H54 (cell line): ENCODE measurements around the gene MIP.
"Not testable (repeated sequence)": the region's sequence is repeated elsewhere in the genome, so short reads cannot be mapped to it uniquely, and the experiment has no call there.

Experiments used
- DNase-seq: peaks from one replicate; pipeline ENCODE4 v3.0.0; 2011; ENCODE audit warnings: low spot score, mixed read lengths; ENCODE audit not compliant: insufficient read length
- FAIRE-seq: peaks from 3 replicates; lab custom pipeline; 2011; peaks lifted over from hg19 to GRCh38; lab: Jason Lieb, UNC
- POLR2A ChIP-seq: IDR thresholded peaks from 2 replicates; pipeline ENCODE4 v1.6.1; 2011; ENCODE audit warnings: low read depth, mild to moderate bottlenecking, low read length

Gene MIP

GRCh38 chr12:56454557-56454956, at the start of gene MIP:
Gene MIP, minus strand, starts transcription at chr12:56454657. Its CDS starts 44 bp downstream, at chr12:56454613.
- DNase-seq (no peak), FAIRE-seq (no peak)
- no peak for TF ChIP-seq POLR2A

GRCh38 chr12:56499879-56500278, 45.4 kb upstream of the MIP start:
- not testable (repeated sequence) for DNase-seq, FAIRE-seq

- not testable (repeated sequence) for FAIRE-seq, DNase-seq
Measured at GRCh38 chr12:56499452-56499851, 45.0 kb upstream of the MIP start.

GRCh38 chr12:56498126-56498902, 43.9 kb upstream of the MIP start:
- FAIRE-seq, DNase-seq: not testable (repeated sequence)

- DNase-seq, FAIRE-seq: not testable (repeated sequence)
Measured at GRCh38 chr12:56496704-56497103, 42.2 kb upstream of the MIP start.

- FAIRE-seq, result not testable (repeated sequence)
Measured at GRCh38 chr12:56494481-56494880, 40.0 kb upstream of the MIP start.

DNA sequence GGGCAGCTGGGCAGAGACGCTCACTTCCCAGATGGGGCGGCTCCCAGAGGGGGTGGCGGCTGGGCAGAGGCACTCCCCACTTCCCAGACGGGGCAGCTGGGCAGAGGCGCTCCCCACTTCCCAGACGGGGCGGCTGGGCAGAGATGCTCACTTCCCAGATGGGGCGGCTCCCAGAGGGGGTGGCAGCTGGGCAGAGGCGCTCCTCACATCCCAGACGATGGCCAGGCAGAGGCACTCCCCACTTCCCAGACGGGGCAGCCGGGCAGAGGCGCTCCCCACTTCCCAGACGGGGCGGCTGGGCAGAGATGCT, 39.6 kb upstream of the MIP start:
- DNase-seq, FAIRE-seq: not testable (repeated sequence)

More at GRCh38 chr12:56494481-56494880, 40.0 kb upstream of the MIP start:
- DNase-seq, result not testable (repeated sequence)

DNA sequence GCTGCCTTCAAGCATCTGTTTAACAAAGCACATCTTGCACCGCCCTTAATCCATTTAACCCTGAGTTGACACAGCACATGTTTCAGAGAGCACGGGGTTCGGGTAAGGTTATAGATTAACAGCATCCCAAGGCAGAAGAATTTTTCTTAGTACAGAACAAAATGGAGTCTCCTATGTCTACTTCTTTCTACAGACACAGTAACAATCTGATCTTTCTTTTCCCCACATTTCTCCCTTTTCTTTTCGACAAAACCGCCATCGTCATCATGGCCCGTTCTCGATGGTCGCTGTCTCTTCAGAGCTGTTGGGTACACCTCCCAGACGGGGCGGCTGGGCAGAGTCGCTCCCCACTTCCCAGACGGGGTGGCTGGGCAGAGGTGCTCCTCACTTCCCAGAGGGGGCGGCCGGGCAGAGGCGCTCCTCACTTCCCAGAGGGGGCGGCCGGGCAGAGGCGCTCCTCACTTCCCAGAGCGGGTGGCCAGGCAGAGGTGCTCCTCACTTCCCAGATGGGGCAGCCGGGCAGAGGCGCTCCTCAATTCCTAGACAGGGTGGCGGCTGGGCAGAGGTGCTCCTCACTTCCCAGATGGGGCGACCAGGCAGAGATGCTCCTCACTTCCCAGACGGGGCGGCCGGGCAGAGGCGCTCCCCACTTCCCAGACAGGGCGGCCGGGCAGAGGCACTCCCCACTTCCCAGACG, 39.1 kb upstream of the MIP start:
- FAIRE-seq, result not testable (repeated sequence)

GRCh38 chr12:56490360-56490759, 35.9 kb upstream of the MIP start:
- DNase-seq, result no peak
- no peak for FAIRE-seq
- TF ChIP-seq POLR2A, result no peak

More for the DNA sequence above, 39.1 kb upstream of the MIP start:
- not testable (repeated sequence) for DNase-seq

- no peak for FAIRE-seq
- no peak for DNase-seq
- no peak for TF ChIP-seq POLR2A
Measured at GRCh38 chr12:56488041-56488955, 33.8 kb upstream of the MIP start, which contains the start of gene GLS2. Gene GLS2, minus strand, starts transcription at chr12:56488161. Its CDS starts 43 bp downstream, at chr12:56488118.

DNA sequence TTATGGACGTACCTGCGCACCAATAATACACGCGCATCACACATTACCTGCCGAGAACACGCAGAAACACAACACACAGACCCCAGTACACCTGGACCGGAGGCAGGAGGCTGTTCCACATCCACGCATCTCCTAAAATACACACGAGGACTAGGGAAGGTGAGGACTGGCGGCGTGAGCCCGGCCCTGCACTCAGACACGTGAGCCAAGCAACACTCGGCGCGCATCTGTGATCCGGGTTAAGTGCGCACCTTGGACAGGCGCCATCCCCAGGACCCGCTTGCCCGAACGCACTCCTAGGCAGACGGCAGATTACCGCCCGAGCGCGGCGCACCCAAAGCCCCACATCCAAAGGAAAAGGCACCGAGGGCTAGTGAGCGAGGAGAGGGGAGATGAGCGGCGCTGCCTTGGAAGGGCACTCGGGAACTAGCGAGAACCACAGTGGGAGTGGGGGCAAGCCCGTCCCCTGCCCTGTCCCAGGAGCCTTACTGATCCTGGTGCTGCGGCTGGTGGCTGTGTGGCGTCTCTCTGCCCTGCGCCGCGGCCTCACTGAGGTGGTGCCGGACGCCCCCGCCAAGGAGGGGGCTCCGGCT, 33.1 kb upstream of the MIP start:
- FAIRE-seq (no peak), DNase-seq (no peak)
- TF ChIP-seq POLR2A, result no peak

GRCh38 chr12:56486694-56487093, 32.2 kb upstream of the MIP start:
- FAIRE-seq, result no peak
- no peak for TF ChIP-seq POLR2A

DNA sequence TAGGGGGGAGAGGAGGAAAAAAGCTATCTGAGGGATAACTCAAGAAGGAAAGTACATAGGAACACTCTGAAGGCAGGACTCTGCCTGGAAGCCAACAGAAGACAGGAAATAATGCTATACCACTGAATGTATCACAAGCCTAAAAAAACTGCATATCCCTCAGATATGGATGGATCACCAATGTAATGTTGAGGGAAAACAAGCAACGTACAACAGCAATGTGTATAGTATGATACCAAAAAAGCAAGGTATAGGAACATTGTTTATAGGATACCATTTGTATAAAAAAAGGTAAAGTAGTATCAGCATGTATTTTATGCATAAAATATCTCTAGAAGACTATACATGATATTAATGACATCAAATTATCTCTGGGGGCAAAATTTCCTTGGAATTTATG, 30.1 kb upstream of the MIP start:
- TF ChIP-seq POLR2A, result no peak
- FAIRE-seq (no peak), DNase-seq (no peak)

More at GRCh38 chr12:56486694-56487093, 32.2 kb upstream of the MIP start:
- no peak for DNase-seq

DNA sequence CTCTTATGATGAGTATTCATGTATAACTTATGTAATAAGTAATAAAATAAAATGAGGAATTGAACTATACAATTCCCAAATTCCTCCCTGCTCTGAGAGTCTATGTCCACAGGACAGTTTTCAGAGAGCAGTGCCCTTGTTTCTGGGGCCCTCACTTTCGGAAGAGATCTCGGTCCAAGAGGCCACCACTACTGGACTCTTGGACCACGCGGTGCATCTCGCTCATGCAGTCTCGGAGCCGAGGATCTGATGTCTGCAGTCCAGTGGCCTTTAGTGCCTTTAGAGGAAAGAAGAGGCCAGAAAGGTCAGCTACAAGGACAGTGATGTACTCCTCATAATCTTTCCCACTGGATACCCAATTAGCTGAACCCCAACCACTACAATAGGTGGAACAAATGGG, 25.2 kb upstream of the MIP start:
- FAIRE-seq, result no peak
- DNase-seq, result no peak
- no peak for TF ChIP-seq POLR2A
